DOHH2 (cell line): Measurements from ENCODE around the gene SLC13A2.

ENCODE experiments used
- CTCF ChIP-seq: fragments of 200-600 bp; sonication (generic); IDR thresholded peaks from one replicate; pipeline ENCODE4 v1.5.1; 2014; ENCODE audit warnings: antibody characterized with exemption, mild to moderate bottlenecking, low read depth, low read length; ENCODE audit not compliant: poor library complexity, severe bottlenecking
- EZH2phosphoT487 ChIP-seq: fragments of 200-600 bp; sonication (generic); IDR thresholded peaks from 2 replicates; pipeline ENCODE4 v1.6.1; 2017; ENCODE audit warnings: borderline replicate concordance, mild to moderate bottlenecking, antibody characterized with exemption, low read length, moderate library complexity, mixed read lengths

GRCh38 chr17:28468781-28469180, 4.7 kb upstream of the SLC13A2 start:
- no peak for TF ChIP-seq CTCF
- TF ChIP-seq EZH2phosphoT487, result no peak
